Tracheal epithelial cell (primary cell): ENCODE results near the gene SPATA1. TPM values are rescaled to one million over a fixed set of nuclear protein-coding genes. Genes with fewer than 3 reads are reported as not detected.

Source experiments
- total RNA-seq: library from RNA; depleted of rRNA; stranded (reverse); fragments of >200 nt; gene quantifications from 2 replicates; pipeline ENCODE4 v1.2.1, GENCODE V29; 2014

Gene SPATA1, protein sequence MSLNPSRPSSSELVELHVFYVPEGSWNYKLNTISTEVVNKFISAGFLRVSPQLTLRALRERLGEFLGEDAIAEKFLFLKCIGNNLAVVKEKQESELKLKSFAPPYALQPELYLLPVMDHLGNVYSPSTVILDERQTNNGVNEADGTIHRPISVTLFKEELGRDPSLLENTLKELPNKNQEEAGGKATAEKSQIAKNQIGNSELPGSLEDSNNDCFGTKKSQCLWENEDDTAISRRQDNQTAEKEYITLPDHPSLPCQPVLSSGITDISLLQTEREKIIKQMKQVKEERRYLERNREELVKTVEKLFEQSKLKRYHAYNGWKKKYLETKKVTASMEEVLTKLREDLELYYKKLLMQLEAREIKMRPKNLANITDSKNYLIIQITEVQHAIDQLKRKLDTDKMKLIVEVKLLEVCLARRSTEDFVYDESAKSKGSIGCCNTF
- 0.21 and 0.72 TPM in 2 replicates for total RNA-seq

DNA sequence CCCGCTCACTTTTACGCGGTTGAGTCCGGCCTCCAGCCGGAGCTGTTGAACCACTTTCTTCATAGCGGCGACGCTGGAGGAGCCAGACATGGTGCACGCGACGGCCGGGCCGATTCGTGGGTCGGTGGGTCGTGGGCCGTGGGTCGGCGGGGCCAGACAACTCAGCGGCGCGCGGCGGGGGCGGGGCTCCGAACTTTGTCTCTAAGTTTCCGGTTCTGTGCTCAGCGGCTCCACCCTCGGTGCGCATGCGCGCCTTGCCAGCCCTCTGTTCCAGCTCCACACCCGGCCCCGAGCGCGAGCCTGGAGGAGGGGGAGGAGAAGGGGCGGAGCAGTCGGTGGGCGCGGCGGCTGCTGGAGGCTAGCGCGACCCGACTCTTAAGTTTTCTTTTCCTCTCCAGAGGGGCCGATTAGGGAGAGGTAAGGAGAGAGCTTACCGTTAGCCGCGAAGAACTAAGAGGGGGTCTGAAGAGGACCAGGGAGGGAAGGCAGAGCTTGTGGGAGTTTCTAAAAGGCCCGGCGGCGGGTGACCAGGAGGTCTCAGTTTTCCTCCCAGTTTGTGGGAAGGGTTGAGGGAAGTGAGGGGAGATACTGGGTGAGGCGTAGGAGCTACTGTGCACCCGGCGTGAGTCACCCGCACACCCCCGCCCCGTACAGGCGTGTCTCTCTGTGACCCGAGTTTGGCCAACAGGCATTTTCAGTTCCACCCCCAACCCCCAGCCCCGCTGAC is at the start of gene SPATA1, which contains the start of gene GNG5:
Gene SPATA1, plus strand, starts transcription at position 385 of the 727 bp plus-strand sequence. CDS start 9,974 bp downstream, outside the sequence.
Gene GNG5, minus strand, starts transcription at position 580 of the 727 bp plus-strand sequence. Its CDS starts 490 bp downstream, at position 90.

DNA sequence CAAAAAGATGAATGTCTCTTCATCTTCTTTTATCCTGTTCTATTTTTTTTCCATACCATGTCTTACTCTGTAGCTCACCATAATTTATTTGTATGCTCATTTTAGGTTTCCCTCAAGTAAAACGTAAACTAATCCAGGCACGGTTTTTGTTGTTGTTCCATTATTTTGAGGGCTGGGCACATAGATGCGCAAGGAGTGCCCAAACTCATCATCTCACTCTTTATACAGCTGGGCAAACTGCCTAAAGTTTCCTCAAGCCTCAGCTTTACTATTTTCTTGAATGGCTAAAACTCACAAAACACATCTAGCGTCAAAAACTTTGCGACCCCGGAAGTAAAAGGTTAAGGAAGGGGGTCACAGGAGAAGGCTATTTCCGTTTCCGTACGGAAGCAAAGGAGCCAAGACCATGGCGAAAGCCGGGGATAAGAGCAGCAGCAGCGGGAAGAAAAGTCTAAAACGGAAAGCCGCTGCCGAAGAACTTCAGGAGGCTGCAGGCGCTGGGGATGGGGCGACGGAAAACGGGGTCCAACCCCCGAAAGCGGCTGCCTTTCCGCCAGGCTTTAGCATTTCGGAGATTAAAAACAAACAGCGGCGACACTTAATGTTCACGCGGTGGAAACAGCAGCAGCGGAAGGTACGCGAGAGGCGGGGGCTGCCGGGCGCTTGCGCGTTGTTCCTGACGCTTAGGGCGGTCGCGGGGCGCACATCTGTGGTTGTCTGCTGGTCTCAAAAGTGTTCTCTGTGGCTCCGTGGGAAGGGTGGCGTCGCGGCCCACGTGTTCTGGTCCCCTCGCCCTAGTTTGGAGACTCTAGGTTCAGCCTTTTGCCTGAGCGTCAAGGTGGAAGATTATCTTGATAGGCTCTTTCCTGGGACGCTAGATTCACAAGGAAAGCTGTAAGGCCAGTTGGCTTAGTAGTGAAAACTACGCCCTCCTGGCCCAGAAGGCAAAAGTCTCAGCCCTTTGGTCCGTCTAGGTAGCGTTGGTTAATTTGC is 27.0 kb upstream of the SPATA1 start, which contains the start of gene RPF1:
Gene RPF1, plus strand, starts transcription at position 391 of the 993 bp plus-strand sequence. Its CDS starts 16 bp downstream, at position 407.

DNA sequence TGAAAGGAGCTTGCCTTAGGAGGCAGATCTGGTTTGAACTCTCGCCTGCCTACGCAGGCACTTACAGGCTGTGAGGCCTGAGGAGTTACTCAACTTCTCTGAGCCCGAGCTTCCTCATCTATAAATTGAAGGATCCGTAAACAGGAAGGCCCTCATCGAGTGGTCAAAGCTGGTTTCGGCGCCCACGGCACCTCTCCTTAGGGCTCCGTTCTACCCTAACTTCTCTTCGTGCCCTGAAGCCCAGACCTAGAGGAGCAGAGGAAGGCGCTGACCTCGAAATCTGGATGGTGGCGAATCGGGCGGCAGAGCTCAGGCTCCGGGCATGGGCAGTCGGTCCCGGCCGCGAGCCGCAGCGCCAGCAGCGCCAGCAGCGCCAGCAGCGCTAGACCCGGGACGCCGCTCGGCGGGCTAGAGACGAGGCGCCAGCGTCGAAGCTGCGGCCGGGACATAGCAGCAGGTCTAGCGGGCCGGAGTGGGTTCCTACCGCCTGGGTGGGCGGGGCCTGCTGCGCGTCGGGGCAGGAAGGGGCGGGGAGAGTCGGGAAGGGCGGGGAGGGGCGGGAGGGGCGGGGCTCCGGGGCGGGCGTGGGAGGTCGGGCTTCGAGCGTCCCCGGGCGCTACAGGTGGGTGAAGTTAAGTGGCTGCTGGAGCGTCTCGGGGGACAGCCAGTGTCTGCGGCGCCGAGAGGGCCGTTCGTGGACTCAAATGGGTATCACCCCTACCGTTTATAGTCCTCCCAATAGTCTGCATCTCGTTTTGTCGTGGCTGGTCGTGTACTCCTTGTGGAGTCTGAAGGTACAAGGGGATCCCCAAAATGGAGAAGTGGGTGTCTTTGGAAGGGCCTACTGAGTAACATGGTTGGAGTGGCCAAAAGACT is 68.0 kb downstream of the SPATA1 start, which contains the start of gene CTBS:
Gene CTBS, minus strand, starts transcription at position 474 of the 876 bp plus-strand sequence. Its CDS starts 25 bp downstream, at position 449.

Other genes starting within 250 kb of the SPATA1 start
- 1.3 TPM in 1 of 2 replicates, not detected in the other for gene SAMD13, start 204.7 kb upstream of the SPATA1 start, total RNA-seq
- gene DNASE2B, start 107.9 kb upstream of the SPATA1 start, total RNA-seq = not detected in 2 replicates
- 42.2 and 42.9 TPM in 2 replicates for gene RPF1, start 27.1 kb upstream of the SPATA1 start, total RNA-seq
- 10.4 and 10.7 TPM in 2 replicates for gene GNG5, start 195 bp downstream of the SPATA1 start, total RNA-seq
- gene CTBS, start 68.1 kb downstream of the SPATA1 start, total RNA-seq = 5.5 and 12.1 TPM in 2 replicates
- 10.1 and 16.8 TPM in 2 replicates for gene SSX2IP, start 184.1 kb downstream of the SPATA1 start, total RNA-seq